GM19438 (cell line): ENCODE results near the gene ERGIC3.
"Not testable (repeated sequence)": the region's sequence is repeated elsewhere in the genome, so short reads cannot be mapped to it uniquely, and the experiment has no call there.

Source experiments
- ATAC-seq: cut with Tn5 transposase; IDR thresholded peaks from one replicate; pipeline ENCODE4 v1.9.1; 2021; ENCODE audit warnings: low read depth; ENCODE audit not compliant: unreplicated experiment

Gene ERGIC3

GRCh38 chr20:35517125-35517524, 24.8 kb upstream of the ERGIC3 start:
- ATAC-seq: no peak

- not testable (repeated sequence) for ATAC-seq
These were observed 24.1 kb upstream of the ERGIC3 start for GRCh38 chr20:35517767-35518166.

DNA sequence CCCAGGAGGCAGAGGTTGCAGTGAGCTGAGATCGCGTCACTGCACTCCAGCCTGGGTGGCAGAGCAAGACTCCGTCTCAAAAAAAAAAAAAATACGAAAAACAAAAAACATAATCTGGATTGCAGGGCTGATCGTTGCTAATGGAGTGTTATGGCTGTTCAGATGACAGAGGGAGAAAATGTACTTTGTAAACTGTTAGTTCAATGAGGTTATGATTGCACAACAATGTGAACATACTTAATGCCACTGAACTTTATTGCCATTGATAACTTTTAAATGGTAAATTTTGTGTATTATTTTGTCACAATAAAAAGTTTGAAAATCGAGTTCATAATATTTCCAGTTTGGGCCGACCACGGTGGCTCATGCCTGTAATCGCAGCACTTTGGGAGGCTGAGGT, 22.9 kb upstream of the ERGIC3 start:
- no peak for ATAC-seq

DNA sequence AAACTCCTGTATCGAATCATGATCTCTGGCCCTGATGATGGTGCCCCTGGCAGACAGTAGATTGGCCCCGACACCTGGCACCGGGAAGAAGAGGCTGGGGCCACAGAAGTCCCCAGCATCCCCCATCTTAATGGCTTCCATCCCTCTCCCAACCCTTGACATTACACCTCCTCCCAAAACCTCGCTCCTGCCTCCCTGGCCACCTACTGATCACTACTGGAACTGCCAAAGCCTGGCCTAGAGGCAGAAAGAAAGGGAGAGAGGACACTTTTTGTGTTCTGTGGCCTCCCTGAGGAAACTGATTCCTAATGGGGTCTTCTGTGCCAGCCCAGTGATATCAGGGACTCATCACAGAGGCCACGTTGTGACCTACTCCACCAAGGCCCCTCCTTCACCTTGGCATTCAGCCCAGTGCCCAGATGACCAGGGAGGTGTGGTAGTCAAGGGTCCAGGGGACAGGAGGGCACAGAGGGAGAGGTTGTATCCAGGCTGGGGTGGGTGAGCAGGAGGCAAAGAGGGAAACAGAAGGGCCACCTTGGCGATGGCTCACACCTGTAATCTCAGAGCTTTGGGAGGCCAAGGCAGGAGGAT, 18.5 kb upstream of the ERGIC3 start:
- no peak for ATAC-seq

- ATAC-seq: no peak
These were observed 16.2 kb upstream of the ERGIC3 start for GRCh38 chr20:35525639-35526038.

DNA sequence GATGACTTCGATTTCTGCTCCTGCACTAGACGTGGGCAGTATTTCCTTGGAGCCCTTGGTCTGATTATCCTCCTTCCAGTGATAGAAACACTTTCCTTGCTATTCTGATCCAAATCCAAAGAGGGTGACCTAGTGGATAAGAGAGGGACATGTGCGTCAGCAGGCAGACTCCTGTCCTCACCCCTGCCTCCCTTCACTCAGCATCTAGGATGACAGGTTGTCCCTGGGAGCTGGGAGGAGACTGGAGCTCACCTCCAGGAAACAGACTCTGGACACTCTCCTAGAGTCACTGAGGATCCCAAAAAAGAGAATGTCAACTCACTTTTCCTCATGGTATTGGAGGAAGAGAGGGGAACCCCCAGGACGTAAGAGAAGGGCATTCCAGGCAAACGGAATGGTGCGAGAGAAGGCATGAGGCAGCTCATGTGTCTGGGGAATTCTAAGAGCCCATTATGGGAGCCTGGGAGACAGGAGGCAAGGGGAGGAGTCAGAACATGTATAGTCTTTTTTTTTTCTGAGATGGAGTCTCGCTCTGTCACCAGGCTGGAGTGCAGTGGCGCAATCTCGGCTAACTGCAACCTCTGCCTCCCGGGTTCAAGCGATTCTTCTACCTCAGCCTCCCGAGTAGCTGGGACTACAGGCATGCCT, 14.6 kb upstream of the ERGIC3 start:
- ATAC-seq: no peak

- ATAC-seq: no peak
These were observed 12.3 kb upstream of the ERGIC3 start, which contains the start of gene C20orf173 for GRCh38 chr20:35529552-35529951. Gene C20orf173, minus strand, starts transcription at chr20:35529652. Its CDS starts 279 bp downstream, at chr20:35529373.

GRCh38 chr20:35539756-35540212, 2.1 kb upstream of the ERGIC3 start:
- no peak for ATAC-seq

GRCh38 chr20:35541118-35541782, 628 bp upstream of the ERGIC3 start:
- no peak for ATAC-seq

DNA sequence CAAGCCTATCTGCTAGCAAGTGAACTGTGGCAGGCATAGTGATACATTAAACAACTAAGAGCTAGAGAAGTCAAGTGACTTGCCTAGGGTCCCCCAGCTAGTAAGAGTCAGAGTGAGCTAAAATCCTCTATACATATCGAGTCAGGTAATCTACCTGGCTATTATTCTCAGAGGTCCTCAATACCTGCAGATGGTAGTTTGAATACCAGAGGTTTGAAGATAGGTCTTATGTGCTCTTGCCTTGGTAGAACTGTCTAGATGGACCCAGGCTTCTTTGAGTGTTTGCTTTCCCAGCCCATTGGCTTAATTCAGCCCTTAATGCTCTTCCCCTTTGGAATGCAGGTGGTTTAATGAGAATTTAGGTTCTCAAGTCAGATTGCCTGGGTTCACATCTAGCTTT, 1.1 kb downstream of the ERGIC3 start:
- ATAC-seq: no peak

DNA sequence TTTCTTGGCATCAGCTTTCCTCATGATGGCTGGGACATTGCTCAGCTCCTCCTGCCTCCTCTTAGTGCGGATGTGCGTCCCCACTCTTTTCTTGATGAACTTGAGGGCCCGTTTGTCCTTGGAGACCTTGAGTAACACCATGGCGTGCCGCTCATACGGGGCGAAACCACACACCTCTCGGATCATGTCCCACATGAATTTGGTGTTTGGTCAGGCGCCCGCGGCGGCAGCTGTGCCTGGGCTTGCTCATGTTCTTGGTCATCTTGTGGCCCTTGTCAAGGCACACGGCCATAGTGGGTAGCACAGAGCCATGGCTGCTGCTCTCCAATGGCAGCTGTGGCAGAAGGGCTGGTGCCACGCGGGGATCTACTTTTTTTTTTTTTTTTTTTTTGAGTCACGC, 2.6 kb downstream of the ERGIC3 start:
- ATAC-seq: no peak

DNA sequence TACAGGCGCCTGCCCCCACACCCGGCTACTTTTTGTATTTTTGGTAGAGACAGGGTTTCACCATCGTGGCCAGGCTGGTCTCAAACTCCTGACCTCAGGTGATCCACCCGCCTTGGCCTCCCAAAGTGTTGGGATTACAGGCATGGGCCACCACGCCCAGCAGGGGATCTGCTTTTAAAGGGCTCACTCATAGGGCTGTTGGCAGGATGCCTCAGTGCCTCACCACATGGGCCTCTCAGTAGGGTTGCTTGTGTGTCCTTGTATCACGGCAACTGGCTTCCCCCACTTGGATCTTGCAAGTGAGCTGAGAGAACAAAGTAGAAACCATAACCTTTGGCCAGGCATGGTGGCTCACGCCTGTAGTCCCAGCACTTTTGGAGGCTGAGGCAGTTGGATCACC, 3.1 kb downstream of the ERGIC3 start:
- ATAC-seq: not testable (repeated sequence)

GRCh38 chr20:35546127-35546526, 4.2 kb downstream of the ERGIC3 start:
- no peak for ATAC-seq

DNA sequence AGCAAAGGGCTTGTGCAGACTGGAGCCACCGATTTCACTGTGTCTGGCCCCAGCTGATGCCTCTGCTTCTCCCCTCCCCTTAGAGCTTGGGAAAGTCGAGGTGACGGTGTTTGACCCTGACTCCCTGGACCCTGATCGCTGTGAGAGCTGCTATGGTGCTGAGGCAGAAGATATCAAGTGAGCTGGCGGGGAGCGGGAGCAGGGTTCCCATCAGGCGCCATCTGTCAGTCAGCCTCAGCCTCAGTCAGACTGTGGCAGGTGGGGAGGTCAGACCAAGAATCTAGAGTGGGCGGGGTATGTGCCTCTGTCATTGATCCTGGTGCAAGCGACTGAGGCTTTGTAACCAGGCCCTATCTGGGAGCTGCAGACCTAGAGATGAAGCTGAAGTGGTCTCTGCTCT, 5.5 kb downstream of the ERGIC3 start:
- no peak for ATAC-seq

- no peak for ATAC-seq
These were observed 9.6 kb downstream of the ERGIC3 start for GRCh38 chr20:35551503-35551902.

GRCh38 chr20:35552914-35553313, 11.0 kb downstream of the ERGIC3 start:
- no peak for ATAC-seq

- not testable (repeated sequence) for ATAC-seq
These were observed 13.6 kb downstream of the ERGIC3 start for GRCh38 chr20:35555461-35555860.

DNA sequence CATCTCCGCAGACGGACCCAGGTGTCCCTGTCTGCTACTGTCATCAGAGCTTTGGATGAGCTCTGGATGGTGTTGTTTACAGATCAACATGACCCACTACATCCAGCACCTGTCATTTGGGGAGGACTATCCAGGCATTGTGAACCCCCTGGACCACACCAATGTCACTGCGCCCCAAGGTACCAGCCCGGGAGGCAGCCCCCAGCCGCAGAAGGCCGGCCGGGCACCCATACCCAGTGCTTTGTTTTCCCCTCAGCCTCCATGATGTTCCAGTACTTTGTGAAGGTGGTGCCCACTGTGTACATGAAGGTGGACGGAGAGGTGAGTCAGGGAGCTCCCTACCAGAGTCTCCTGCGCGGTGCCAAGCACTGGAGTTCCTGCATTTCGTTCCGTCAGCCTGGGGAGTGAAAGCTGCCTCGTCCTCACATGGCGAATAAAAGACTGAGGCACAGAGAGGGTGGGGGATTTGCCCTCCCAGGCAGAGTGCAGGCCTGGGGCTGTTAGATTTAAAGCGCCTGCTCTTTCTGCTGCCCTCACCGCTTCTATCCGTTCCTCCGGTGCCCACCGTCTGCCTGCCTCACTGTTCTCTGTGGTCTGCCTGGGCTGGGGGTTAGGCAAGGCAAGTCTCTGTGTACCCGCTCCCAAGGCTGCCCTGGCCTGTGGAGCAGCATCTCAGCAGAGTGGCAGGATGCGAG, 14.2 kb downstream of the ERGIC3 start:
- no peak for ATAC-seq

DNA sequence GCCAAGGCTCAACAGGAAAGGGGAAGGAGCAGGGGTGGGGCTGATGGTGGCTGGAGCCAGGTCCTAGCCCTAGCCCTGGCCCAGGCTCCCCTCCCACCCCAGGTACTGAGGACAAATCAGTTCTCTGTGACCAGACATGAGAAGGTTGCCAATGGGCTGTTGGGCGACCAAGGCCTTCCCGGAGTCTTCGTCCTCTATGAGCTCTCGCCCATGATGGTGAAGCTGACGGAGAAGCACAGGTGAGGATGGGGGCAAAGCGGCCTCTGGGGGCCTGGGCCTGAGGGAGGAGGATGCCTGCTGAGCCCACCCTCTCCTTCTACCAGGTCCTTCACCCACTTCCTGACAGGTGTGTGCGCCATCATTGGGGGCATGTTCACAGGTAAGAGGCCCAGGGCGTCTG, 15.0 kb downstream of the ERGIC3 start:
- ATAC-seq: no peak

GRCh38 chr20:35558451-35558850, 16.6 kb downstream of the ERGIC3 start:
- no peak for ATAC-seq

GRCh38 chr20:35559042-35559693, 17.3 kb downstream of the ERGIC3 start:
- ATAC-seq: no peak
